DLD1 (cell line): ENCODE measurements around the gene HIGD1A.

Experiments used
- in situ Hi-C: cut with HindIII; loops from 2 replicates; pipeline ENCODE4 v1.10.0; 2017; ENCODE audit warnings: low sequenced_read_pairs

The HIGD1A gene

GRCh38 chr3:42762046-42762724, 42.1 kb downstream of the HIGD1A start:
- in situ Hi-C loops, result loop anchor here (25.0 kb wide), 1 partner anchor 125 kb away; the partner anchor contains the start of gene CYP8B1

- in situ Hi-C loops, result loop anchor here (5.0 to 25.0 kb wide), 3 partner anchors 46 to 129 kb away; partner anchors contain the start of gene CYP8B1
Observed at GRCh38 chr3:42758126-42758525, 46.2 kb downstream of the HIGD1A start.

GRCh38 chr3:42756681-42757213, 47.5 kb downstream of the HIGD1A start:
- in situ Hi-C loops, result loop anchor here (5.0 to 25.0 kb wide), 3 partner anchors 44 to 131 kb away; partner anchors contain the start of gene CYP8B1

GRCh38 chr3:42755681-42756578, 48.4 kb downstream of the HIGD1A start:
- in situ Hi-C loops, result loop anchor here (5.0 to 25.0 kb wide), 3 partner anchors 44 to 131 kb away; partner anchors contain the start of gene CYP8B1

GRCh38 chr3:42753757-42754156, 50.5 kb downstream of the HIGD1A start:
- in situ Hi-C loops, result loop anchor here (25.0 kb wide), 1 partner anchor 134 kb away; the partner anchor contains the start of gene CYP8B1

GRCh38 chr3:42752961-42753360, 51.3 kb downstream of the HIGD1A start:
- in situ Hi-C loops, result loop anchor here (25.0 kb wide), 1 partner anchor 134 kb away; the partner anchor contains the start of gene CYP8B1

GRCh38 chr3:42752441-42752840, 51.8 kb downstream of the HIGD1A start:
- in situ Hi-C loops, result loop anchor here (25.0 kb wide), 1 partner anchor 135 kb away; the partner anchor contains the start of gene CYP8B1

GRCh38 chr3:42751609-42752008, 52.7 kb downstream of the HIGD1A start:
- in situ Hi-C loops, result loop anchor here (25.0 kb wide), 1 partner anchor 136 kb away; the partner anchor contains the start of gene CYP8B1

- in situ Hi-C loops, result loop anchor here (25.0 kb wide), 1 partner anchor 136 kb away; the partner anchor contains the start of gene CYP8B1
Observed at GRCh38 chr3:42750834-42751233, 53.5 kb downstream of the HIGD1A start.

- in situ Hi-C loops, result loop anchor here (25.0 kb wide), 1 partner anchor 138 kb away; the partner anchor contains the start of gene CYP8B1
Observed at GRCh38 chr3:42749753-42750231, 54.5 kb downstream of the HIGD1A start.

- in situ Hi-C loops, result no loop called here
Observed at GRCh38 chr3:42749025-42749752, 55.1 kb downstream of the HIGD1A start.

- in situ Hi-C loops, result no loop called here
Observed at GRCh38 chr3:42747581-42747980, 56.7 kb downstream of the HIGD1A start.

- in situ Hi-C loops, result no loop called here
Observed at GRCh38 chr3:42746455-42747450, 57.5 kb downstream of the HIGD1A start.

- in situ Hi-C loops, result no loop called here
Observed at GRCh38 chr3:42745776-42746454, 58.4 kb downstream of the HIGD1A start.

GRCh38 chr3:42745291-42745745, 59.0 kb downstream of the HIGD1A start:
- in situ Hi-C loops, result no loop called here

GRCh38 chr3:42743204-42743995, 60.9 kb downstream of the HIGD1A start:
- in situ Hi-C loops, result no loop called here

- in situ Hi-C loops, result no loop called here
Observed at GRCh38 chr3:42742688-42743087, 61.6 kb downstream of the HIGD1A start.
